Kidney (tissue), 14 donors: ENCODE measurements around the gene WBP4. TPM values are rescaled to one million over a fixed set of nuclear protein-coding genes. Genes with fewer than 3 reads are reported as not detected.

Experiments used
- DNase-seq, 5 donors: peaks; one replicate each; pipeline ENCODE4 v3.0.0-alpha.2; 2013 to 2020
- FAIRE-seq: peaks from 2 replicates; lab custom pipeline; 2012; peaks lifted over from hg19 to GRCh38; lab: Jason Lieb, UNC
- H3K27ac ChIP-seq, 2 donors: one replicate each; pipeline ENCODE4 v1.7.0; 2013; ENCODE audit warnings: low read depth in 2 of 2, low read length in 2 of 2, inconsistent platforms in 1 of 2
- H3K27me3 ChIP-seq: one replicate; pipeline ENCODE4 v1.7.1; 2013; ENCODE audit warnings: low read length, inconsistent platforms; ENCODE audit not compliant: control insufficient read depth, insufficient read depth
- H3K36me3 ChIP-seq, 3 donors: one replicate each; pipeline versions ENCODE4 v1.7.0 to v1.7.1; 2013; ENCODE audit warnings: low read length in 3 of 3, control low read depth in 1 of 3, inconsistent platforms in 1 of 3; ENCODE audit not compliant: insufficient read depth in 3 of 3, control insufficient read depth in 2 of 3
- H3K4me1 ChIP-seq, 3 donors: one replicate each; pipeline versions ENCODE4 v1.7.0 to v1.7.1; 2013; ENCODE audit warnings: low read length in 3 of 3, inconsistent platforms in 1 of 3, low read depth in 1 of 3; ENCODE audit not compliant: control insufficient read depth in 2 of 3, insufficient read depth in 2 of 3
- H3K4me3 ChIP-seq, 3 donors: one replicate each; pipeline versions ENCODE4 v1.7.0 to v1.8.1; 2013; ENCODE audit warnings: low read length in 3 of 3, control low read depth in 1 of 3, inconsistent platforms in 1 of 3
- H3K9ac ChIP-seq, 3 donors: one replicate each; pipeline versions ENCODE4 v1.7.0 to v1.7.1; 2013; ENCODE audit warnings: low read length in 3 of 3, control low read depth in 1 of 3, inconsistent platforms in 1 of 3
- H3K9me3 ChIP-seq, 3 donors: one replicate each; pipeline versions ENCODE4 v1.7.0 to v1.7.1; 2013; ENCODE audit warnings: low read length in 3 of 3, control low read depth in 1 of 3, inconsistent platforms in 1 of 3; ENCODE audit not compliant: control insufficient read depth in 2 of 3, insufficient read depth in 1 of 3
- intact Hi-C: fragments of 100-400 bp; cut with DNase I; formaldehyde crosslinking; loops from one replicate; pipeline ENCODE4 v1.11.1; 2022
- polyA plus RNA-seq: library from polyadenylated mRNA; stranded (reverse); fragments of 350-450 nt; fragmentation: Illumina TruSeq; extraction: RNeasy Lipid Tissue Mini Kit (QIAGEN cat#74804); gene quantifications from one replicate; pipeline ENCODE4 v1.2.3, GENCODE V29; 2014; ENCODE audit warnings: low read depth, low replicate concordance; ENCODE audit not compliant: insufficient read depth
- total RNA-seq: library from RNA; stranded (reverse); fragmentation: NEBNext Ultra II Directional; extraction: Animal tissue kit (Norgen Biotek cat#: 25700); gene quantifications from one replicate; pipeline ENCODE4 v1.2.1, GENCODE V29; 2021
- TF ChIP-seq, protein P1 (sequence below): IDR thresholded peaks from 3 replicates; pipeline ENCODE4 v1.5.1; 2012; ENCODE audit warnings: mild to moderate bottlenecking, moderate library complexity, borderline replicate concordance; ENCODE audit not compliant: insufficient read depth; ENCODE audit errors: extremely low read depth
- donor health status: control.
- donor health status: control.
- donor health status: control.
- donor health status: control.
- donor health status: control.
- donor health status: DM: yes; HTN: yes; CAD: no.
- donor health status: Normal renal cell carcinoma (clear cell type).

WBP4 gene
- total and polyA plus RNA-seq, 2 donors from 2014 or later, result 9.6 to 9.9 TPM

DNA sequence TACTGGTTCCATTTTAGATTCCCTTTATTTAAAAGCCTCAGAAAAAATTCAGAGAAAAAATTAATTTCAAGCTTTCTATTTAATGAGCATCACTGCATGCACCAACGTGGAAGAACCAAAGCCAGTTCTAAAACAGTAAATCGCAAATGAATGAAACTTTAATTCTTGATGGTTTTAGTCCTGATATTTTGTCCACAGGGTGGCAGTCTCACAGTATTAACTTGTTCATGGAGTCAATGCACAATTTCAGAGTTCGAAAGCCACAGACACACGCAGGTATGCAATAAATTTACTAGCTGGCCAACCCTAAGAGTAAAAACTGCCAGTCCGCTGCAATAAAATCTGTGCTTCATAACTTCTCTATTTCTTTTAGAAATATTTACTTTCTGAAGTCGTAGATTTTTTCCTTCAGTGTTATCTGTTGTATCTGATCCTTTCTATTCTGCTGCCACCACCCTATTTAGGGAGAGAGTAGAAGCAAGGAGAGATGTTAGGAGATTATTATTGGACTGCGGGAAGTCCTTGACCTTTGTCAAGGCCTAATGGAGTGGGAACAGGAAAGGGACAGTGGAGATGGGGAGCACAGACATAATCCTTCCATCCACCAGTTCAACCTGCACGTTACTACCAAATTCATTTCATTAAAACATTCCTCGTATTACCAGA lies 7.0 kb upstream of the WBP4 start:
- Histone ChIP-seq H3K9ac (no peak overlapping the region), H3K9me3 (no peaks in the 10 kb centered on the region), H3K27me3 (no peaks in the 10 kb centered on the region), H3K36me3 (no peaks in the 10 kb centered on the region), H3K4me1 (peaks cover 0 to 25% (median 9%) of the 10 kb centered on the region in 3 donors), H3K27ac (no peak overlapping the region), H3K4me3 (no peak overlapping the region)
- DNase-seq (peak in 3 of 5 donors; percentile 15 to 79 (median 65)), FAIRE-seq (no peak)
- TF ChIP-seq, protein P1, sequence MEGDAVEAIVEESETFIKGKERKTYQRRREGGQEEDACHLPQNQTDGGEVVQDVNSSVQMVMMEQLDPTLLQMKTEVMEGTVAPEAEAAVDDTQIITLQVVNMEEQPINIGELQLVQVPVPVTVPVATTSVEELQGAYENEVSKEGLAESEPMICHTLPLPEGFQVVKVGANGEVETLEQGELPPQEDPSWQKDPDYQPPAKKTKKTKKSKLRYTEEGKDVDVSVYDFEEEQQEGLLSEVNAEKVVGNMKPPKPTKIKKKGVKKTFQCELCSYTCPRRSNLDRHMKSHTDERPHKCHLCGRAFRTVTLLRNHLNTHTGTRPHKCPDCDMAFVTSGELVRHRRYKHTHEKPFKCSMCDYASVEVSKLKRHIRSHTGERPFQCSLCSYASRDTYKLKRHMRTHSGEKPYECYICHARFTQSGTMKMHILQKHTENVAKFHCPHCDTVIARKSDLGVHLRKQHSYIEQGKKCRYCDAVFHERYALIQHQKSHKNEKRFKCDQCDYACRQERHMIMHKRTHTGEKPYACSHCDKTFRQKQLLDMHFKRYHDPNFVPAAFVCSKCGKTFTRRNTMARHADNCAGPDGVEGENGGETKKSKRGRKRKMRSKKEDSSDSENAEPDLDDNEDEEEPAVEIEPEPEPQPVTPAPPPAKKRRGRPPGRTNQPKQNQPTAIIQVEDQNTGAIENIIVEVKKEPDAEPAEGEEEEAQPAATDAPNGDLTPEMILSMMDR, result peak; percentile 46
- intact Hi-C loops, result loop anchor here (10.0 kb wide), 1 partner anchor 130 kb away; no protein-coding TSS in a partner anchor

- H3K4me1 ChIP-seq, result peaks cover 0 to 25% (median 9%) of the 10 kb centered on the region in 3 donors
- TF ChIP-seq, protein P1, result no peak
- no peak for DNase-seq
These were observed 6.2 kb upstream of the WBP4 start for GRCh38 chr13:41054919-41055619.

GRCh38 chr13:41056194-41056593 lies 5.1 kb upstream of the WBP4 start:
- intact Hi-C loops, result loop anchor here (10.0 kb wide), 1 partner anchor 131 kb away; no protein-coding TSS in a partner anchor
- no peaks in the 10 kb centered on the region for H3K9me3 ChIP-seq
- H3K9ac ChIP-seq, result no peak overlapping the region
- no peaks in the 10 kb centered on the region for H3K36me3 ChIP-seq
- H3K4me1 ChIP-seq, result peaks cover 0 to 25% (median 9%) of the 10 kb centered on the region in 3 donors
- TF ChIP-seq, protein P1, result no peak
- DNase-seq (no peak), FAIRE-seq (no peak)
- H3K27ac ChIP-seq, result no peak overlapping the region
- H3K4me3 ChIP-seq, result no peak overlapping the region
- H3K27me3 ChIP-seq, result no peaks in the 10 kb centered on the region

More at GRCh38 chr13:41054919-41055619, 6.2 kb upstream of the WBP4 start:
- intact Hi-C loops, result loop anchor here (10.0 kb wide), 1 partner anchor 130 kb away; no protein-coding TSS in a partner anchor
- Histone ChIP-seq H3K4me3 (no peak overlapping the region), H3K36me3 (no peaks in the 10 kb centered on the region), H3K9ac (no peak overlapping the region), H3K27ac (no peak overlapping the region), H3K27me3 (no peaks in the 10 kb centered on the region), H3K9me3 (no peaks in the 10 kb centered on the region)
- no peak for FAIRE-seq
